GM23248 (cell line): ENCODE data around the gene FSTL3. TPM values are rescaled to one million over a fixed set of nuclear protein-coding genes. Genes with fewer than 3 reads are reported as not detected.
A peak's percentile ranks its signal among the peaks of the same experiment; 100 is the strongest.
"Not testable (repeated sequence)": the region's sequence is repeated elsewhere in the genome, so short reads cannot be mapped to it uniquely, and the experiment has no call there.

ENCODE experiments used
- DNase-seq: peaks from one replicate; pipeline ENCODE4 v3.0.0-alpha.2; 2015
- H2AFZ ChIP-seq: fragments of 200-600 bp; sonication (generic); 2 replicates; pipeline ENCODE4 v1.6.1; 2016; ENCODE audit warnings: antibody characterized with exemption
- H3F3A ChIP-seq: fragments of 200-600 bp; sonication (generic); 2 replicates; pipeline ENCODE4 v1.6.1; 2016; ENCODE audit warnings: mild to moderate bottlenecking, antibody characterized with exemption, mixed run types; ENCODE audit not compliant: insufficient read depth
- H3K27ac ChIP-seq: fragments of 200-600 bp; sonication (generic); 2 replicates; pipeline ENCODE4 v1.5.1; 2016; ENCODE audit warnings: mild to moderate bottlenecking
- H3K27me3 ChIP-seq: fragments of 200-600 bp; sonication (generic); replicated peaks from 2 replicates; pipeline ENCODE4 v1.6.1; 2016; ENCODE audit warnings: mild to moderate bottlenecking; ENCODE audit not compliant: insufficient read depth
- H3K36me3 ChIP-seq: fragments of 200-600 bp; sonication (generic); 2 replicates; pipeline ENCODE4 v1.6.1; 2016; ENCODE audit warnings: low read depth, mild to moderate bottlenecking
- H3K4me1 ChIP-seq: fragments of 200-600 bp; sonication (generic); 2 replicates; pipeline ENCODE4 v1.6.1; 2016; ENCODE audit warnings: mild to moderate bottlenecking; ENCODE audit not compliant: insufficient read depth
- H3K4me2 ChIP-seq: fragments of 200-600 bp; sonication (generic); one replicate; pipeline ENCODE4 v1.6.1; 2016; ENCODE audit warnings: mild to moderate bottlenecking; ENCODE audit not compliant: unreplicated experiment
- H3K4me3 ChIP-seq: fragments of 200-600 bp; sonication (generic); 2 replicates; pipeline ENCODE4 v1.5.1; 2016; ENCODE audit warnings: mild to moderate bottlenecking
- H3K79me2 ChIP-seq: fragments of 200-600 bp; sonication (generic); 2 replicates; pipeline ENCODE4 v1.6.1; 2016; ENCODE audit warnings: mild to moderate bottlenecking; ENCODE audit not compliant: insufficient read depth
- H3K9ac ChIP-seq: fragments of 200-600 bp; sonication (generic); 2 replicates; pipeline ENCODE4 v1.6.1; 2016; ENCODE audit warnings: mild to moderate bottlenecking
- H3K9me2 ChIP-seq: fragments of 200-600 bp; sonication (generic); 2 replicates; pipeline ENCODE4 v1.6.1; 2016; ENCODE audit warnings: mixed run types, mild to moderate bottlenecking, moderate library complexity; ENCODE audit not compliant: insufficient read depth
- H3K9me3 ChIP-seq: fragments of 200-600 bp; sonication (generic); one replicate; pipeline ENCODE4 v1.6.1; 2017; ENCODE audit warnings: low read depth
- H4K20me1 ChIP-seq: fragments of 200-600 bp; sonication (generic); 2 replicates; pipeline ENCODE4 v1.6.0; 2016; ENCODE audit not compliant: insufficient read depth
- EZH2 ChIP-seq: fragments of 200-600 bp; sonication (generic); IDR thresholded peaks from 2 replicates; pipeline ENCODE4 v1.6.1; 2018; ENCODE audit warnings: antibody characterized with exemption, mild to moderate bottlenecking; ENCODE audit not compliant: insufficient read depth, poor library complexity, severe bottlenecking
- EZH2phosphoT487 ChIP-seq: fragments of 200-600 bp; sonication (generic); IDR thresholded peaks from 2 replicates; pipeline ENCODE4 v1.6.1; 2018; ENCODE audit warnings: antibody characterized with exemption, moderate library complexity, mild to moderate bottlenecking, low read depth; ENCODE audit not compliant: insufficient read depth
- WGBS, 2 experiments: methylation state at CpG; one replicate each; pipeline ENCODE4 v1.1.6; 2015 to 2017; ENCODE audit warnings: low lambda C conversion rate in 2 of 2, low coverage in 1 of 2; ENCODE audit errors: missing lambda C conversion rate in 2 of 2; 5-methylcytosine and 5-hydroxymethylcytosine counted together
- in situ Hi-C: fragments of 300-500 bp; cut with MboI; formaldehyde crosslinking; loops from 2 replicates; pipeline ENCODE4 v1.15.0; 2020
- polyA plus RNA-seq: library from polyadenylated mRNA; unstranded; fragments of >200 nt; fragmentation: Nextera tagmentation; extraction: Ambion mirVana; gene quantifications from 2 replicates; pipeline ENCODE4 v1.2.1, GENCODE V29; 2016
- total RNA-seq: library from RNA; depleted of rRNA; stranded (reverse); fragments of >200 nt; shearing (Covaris generic); gene quantifications from 2 replicates; pipeline ENCODE4 v1.2.3, GENCODE V29; 2014

The FSTL3 gene
- total and polyA plus RNA-seq, 2 experiments from 2014 or later, result 41.4 to 100 TPM

DNA sequence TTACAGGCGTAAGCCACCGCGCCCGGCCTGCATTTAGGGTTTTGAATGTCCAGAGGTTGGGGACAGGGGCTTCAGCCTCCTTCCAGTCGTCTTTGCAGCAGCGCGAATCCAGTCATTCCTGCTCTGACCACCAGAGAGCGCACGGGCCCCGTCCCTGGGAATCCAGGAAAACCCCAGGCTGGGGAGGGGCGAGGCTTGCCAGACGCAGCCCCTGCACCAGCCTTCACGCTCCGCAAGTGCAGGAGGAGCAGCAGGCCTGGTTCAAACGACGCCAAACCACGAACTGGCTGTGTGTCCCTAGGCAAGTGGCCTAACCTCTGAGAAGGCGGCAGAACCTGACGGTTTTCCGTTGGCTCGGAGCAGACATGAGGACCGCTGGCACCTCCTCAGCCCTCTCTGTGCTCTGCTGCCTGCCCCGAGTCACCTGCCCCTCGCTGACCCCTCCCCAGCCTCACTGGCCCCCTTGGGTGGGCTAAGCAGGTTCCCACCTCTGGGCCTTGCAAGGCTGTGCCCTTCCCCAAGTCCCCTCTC is 11.2 kb upstream of the FSTL3 start:
- Histone ChIP-seq H4K20me1 (no peaks in the 10 kb centered on the region), H3K4me2 (peak overlapping the region; percentile 43), H3K27ac (no peak overlapping the region), H3K4me3 (peak overlapping the region; percentile 55), H3K27me3 (no peaks in the 10 kb centered on the region), H3F3A (peaks cover 6% of the 10 kb centered on the region; the same call in 1 of the 2 replicates), H2AFZ (peak overlapping the region; percentile 66), H3K4me1 (peaks cover 13% of the 10 kb centered on the region), H3K9me2 (no peaks in the 10 kb centered on the region), H3K9ac (no peak overlapping the region), H3K79me2 (peaks cover 29% of the 10 kb centered on the region), H3K9me3 (no peaks in the 10 kb centered on the region), H3K36me3 (no peaks in the 10 kb centered on the region)
- in situ Hi-C loops, result no loop called here
- no peak for TF ChIP-seq EZH2
- TF ChIP-seq EZH2phosphoT487, result no peak
- peak; percentile 79 for DNase-seq
- 1 to 3% methylated on average over 24 of the region's 24 CpGs for WGBS, 2 experiments

DNA sequence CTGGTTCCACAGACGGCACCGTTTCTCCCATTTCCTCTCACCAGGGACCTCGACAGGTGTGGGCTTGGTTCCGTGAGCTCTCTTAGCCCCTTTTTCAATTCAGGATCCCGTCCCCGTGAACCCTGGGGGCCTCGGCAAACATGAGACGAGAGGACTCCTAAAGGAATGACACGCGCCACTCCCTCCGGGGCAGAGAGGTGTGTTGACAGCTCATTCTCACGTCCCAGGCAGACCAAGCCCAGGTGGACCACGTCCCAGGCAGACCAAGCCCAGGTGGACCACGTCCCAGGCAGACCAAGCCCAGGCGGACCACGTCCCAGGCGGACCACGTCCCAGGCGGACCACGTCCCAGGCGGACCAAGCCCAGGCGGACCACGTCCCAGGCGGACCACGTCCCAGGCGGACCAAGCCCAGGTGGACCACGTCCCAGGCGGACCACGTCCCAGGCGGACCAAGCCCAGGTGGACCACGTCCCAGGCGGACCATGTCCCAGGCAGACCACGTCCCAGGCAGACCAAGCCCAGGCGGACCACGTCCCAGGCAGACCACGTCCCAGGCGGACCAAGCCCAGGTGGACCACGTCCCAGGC is 9.1 kb upstream of the FSTL3 start:
- H3K36me3 ChIP-seq, in situ Hi-C loops, H3K4me2 ChIP-seq, H3K4me3 ChIP-seq, H2AFZ ChIP-seq, H3K27me3 ChIP-seq, H3F3A ChIP-seq, H3K9ac ChIP-seq, H3K27ac ChIP-seq, H3K79me2 ChIP-seq, H3K9me2 ChIP-seq, H4K20me1 ChIP-seq, H3K9me3 ChIP-seq, DNase-seq, H3K4me1 ChIP-seq: not testable (repeated sequence)
- 78 to 79% methylated on average over 20 to 29 of the region's 38 CpGs for WGBS, 2 experiments

DNA sequence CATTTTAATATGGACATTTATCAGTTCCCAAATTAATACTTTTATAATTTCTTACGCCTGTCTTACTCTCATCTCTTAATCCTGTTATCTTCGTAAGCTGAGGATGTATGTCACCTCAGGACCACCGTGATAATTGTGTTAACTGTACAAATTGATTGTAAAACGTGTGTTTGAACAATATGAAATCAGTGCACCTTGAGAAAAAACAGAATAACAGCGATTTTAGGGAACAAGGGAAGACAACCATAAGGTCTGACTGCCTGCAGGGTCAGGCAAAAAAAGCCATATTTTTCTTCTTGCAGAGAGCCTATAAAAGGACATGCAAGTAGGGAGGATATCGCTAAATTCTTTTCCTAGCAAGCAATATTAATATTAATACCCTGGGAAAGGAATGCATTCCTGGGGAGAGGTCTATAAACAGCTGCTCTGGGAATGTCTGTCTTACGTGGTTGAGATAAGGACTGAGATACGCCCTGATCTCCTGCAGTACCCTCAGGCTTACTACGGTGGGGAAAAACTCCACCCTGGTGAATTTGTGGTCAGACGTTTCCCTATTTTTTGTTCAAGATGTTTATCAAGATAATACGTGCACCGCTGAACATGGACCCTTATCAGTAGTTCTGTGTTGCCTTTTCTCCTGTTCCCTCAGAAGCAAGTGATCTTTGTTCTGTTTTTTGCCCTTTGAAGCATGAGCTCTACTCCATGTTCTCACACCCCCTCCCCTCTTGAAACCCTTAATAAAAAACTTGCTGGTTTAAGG is 7.3 kb upstream of the FSTL3 start:
- WGBS, 2 experiments, result 74% methylated on average over 12 of the region's 12 CpGs
- H3K4me3 ChIP-seq, H3K9me2 ChIP-seq, H3K79me2 ChIP-seq, H3K4me1 ChIP-seq, H3K9ac ChIP-seq, DNase-seq, H4K20me1 ChIP-seq, in situ Hi-C loops, H2AFZ ChIP-seq, H3K9me3 ChIP-seq, H3K4me2 ChIP-seq, H3K27ac ChIP-seq, H3F3A ChIP-seq, H3K27me3 ChIP-seq, H3K36me3 ChIP-seq: not testable (repeated sequence)

DNA sequence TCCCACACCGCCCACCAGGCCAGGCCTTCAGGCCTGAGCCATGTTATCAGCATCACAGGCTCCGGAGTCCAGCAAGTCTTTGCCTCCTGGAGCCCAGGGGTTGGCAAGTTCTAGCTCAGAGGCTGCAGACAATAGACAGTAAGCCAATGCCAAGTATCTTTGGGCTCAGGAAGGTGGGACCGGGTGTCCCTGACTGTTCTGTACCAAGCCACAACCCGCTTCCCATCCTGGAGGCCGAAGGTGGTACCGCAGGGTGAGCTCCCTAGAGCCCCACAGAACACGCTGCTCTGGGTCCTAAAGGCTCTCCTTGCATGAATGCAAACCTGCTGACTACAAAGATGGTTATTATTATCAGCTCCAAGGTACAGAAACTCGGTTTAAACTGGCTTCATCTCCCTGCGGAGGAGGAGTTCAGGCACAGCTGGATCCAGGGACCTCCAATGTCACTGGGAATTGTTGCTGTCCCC is 5.5 kb upstream of the FSTL3 start:
- Histone ChIP-seq H3K9ac (no peak overlapping the region), H3K27ac (no peak overlapping the region), H3K4me2 (no peak overlapping the region), H3F3A (no peaks in the 10 kb centered on the region), H3K36me3 (no peaks in the 10 kb centered on the region), H3K79me2 (no peaks in the 10 kb centered on the region), H3K4me1 (no peaks in the 10 kb centered on the region), H4K20me1 (no peaks in the 10 kb centered on the region), H3K9me2 (no peaks in the 10 kb centered on the region), H3K9me3 (no peaks in the 10 kb centered on the region), H3K27me3 (no peaks in the 10 kb centered on the region), H3K4me3 (no peak overlapping the region), H2AFZ (no peak overlapping the region)
- in situ Hi-C loops, result no loop called here
- no peak for TF ChIP-seq EZH2
- DNase-seq, result peak; percentile 23
- WGBS, 2 experiments, result 71 to 73% methylated on average over 9 of the region's 9 CpGs
